GM13977 (cell line): ENCODE data around the gene MGA.

ENCODE experiments used
- DNase-seq: peaks from one replicate; pipeline ENCODE4 v3.0.0; 2012; ENCODE audit warnings: low spot score
- CTCF ChIP-seq: IDR thresholded peaks from 2 replicates; pipeline ENCODE4 v1.5.1; 2012; ENCODE audit warnings: mild to moderate bottlenecking, control low read depth; ENCODE audit not compliant: insufficient read depth; ENCODE audit errors: extremely low read depth, missing control alignments
- in situ Hi-C: fragments of 300-500 bp; cut with MboI; formaldehyde crosslinking; loops from one replicate; pipeline ENCODE4 v1.12.0; 2022; ENCODE audit warnings: low sequenced_read_pairs, low pct_unique_long_range_greater_than_20kb, mixed read lengths, inconsistent platforms; ENCODE audit not compliant: unreplicated experiment

MGA gene

GRCh38 chr15:41812820-41813375 lies 152.7 kb downstream of the MGA start:
- no peak for DNase-seq
- no peak for TF ChIP-seq CTCF
- in situ Hi-C loops: no loop called here

GRCh38 chr15:41813426-41813825 lies 153.2 kb downstream of the MGA start:
- no peak for DNase-seq
- in situ Hi-C loops: no loop called here
- TF ChIP-seq CTCF: no peak

- in situ Hi-C loops: no loop called here
- DNase-seq: no peak
- TF ChIP-seq CTCF: no peak
These were observed 154.3 kb downstream of the MGA start for GRCh38 chr15:41814534-41814933.

GRCh38 chr15:41816788-41817187 lies 156.6 kb downstream of the MGA start:
- in situ Hi-C loops: no loop called here
- no peak for TF ChIP-seq CTCF
- DNase-seq: no peak

- no peak for DNase-seq
- TF ChIP-seq CTCF: no peak
- in situ Hi-C loops: no loop called here
These were observed 157.1 kb downstream of the MGA start for GRCh38 chr15:41817327-41817726.

- in situ Hi-C loops: no loop called here
- no peak for TF ChIP-seq CTCF
- no peak for DNase-seq
These were observed 157.6 kb downstream of the MGA start for GRCh38 chr15:41817781-41818180.
